K562 (cell line): ENCODE measurements around the gene ELP1. TPM values are rescaled to one million over a fixed set of nuclear protein-coding genes. Genes with fewer than 3 reads are reported as not detected.

ENCODE experiments used
- ATAC-seq: fragments of 200-7000 bp; cut with Tn5 transposase; 3 replicates; pipeline ENCODE4 v1.9.1; 2020; ENCODE audit warnings: moderate library complexity
- BruUV-seq: library from RNA; stranded (reverse); fragments of 400-500 nt; replicated peaks from 2 replicates; lab custom pipeline; 2021; lab: Mats Ljungman, UMichigan
- CTCF ChIA-PET: fragments of 300-600 bp; formaldehyde crosslinking; extraction: SDS; loops from one replicate; lab custom pipeline; 2021; ENCODE audit warnings: low intra/inter-chr PET ratio; lab: Yijun Ruan, JAX
- POLR2A ChIA-PET: fragments of 300-600, 350-650 bp; sonication (Branson Sonifier 250); formaldehyde crosslinking; extraction: SDS; loops from one replicate; lab custom pipeline; 2021; ENCODE audit warnings: antibody characterized with exemption, inconsistent platforms; lab: Yijun Ruan, JAX
- DNase-seq, 4 experiments: peaks; one replicate each; pipeline versions ENCODE4 v3.0.0 to v3.0.0-alpha.2; 2011 to 2018; ENCODE audit warnings: low spot score in 3 of 4, mixed read lengths in 3 of 4; ENCODE audit errors: extremely low read depth in 1 of 4
- FAIRE-seq: peaks from 2 replicates; lab custom pipeline; 2011; peaks lifted over from hg19 to GRCh38; lab: Jason Lieb, UNC
- H2AFZ ChIP-seq: 2 replicates; pipeline ENCODE4 v1.6.0; 2011; ENCODE audit warnings: low read depth, low read length, control low read depth, inconsistent platforms
- H3K27ac ChIP-seq: fragments of 200-600 bp; 3 replicates; pipeline ENCODE4 v1.8.0; 2011; ENCODE audit warnings: low read depth, mild to moderate bottlenecking, control low read depth, inconsistent platforms, low read length, moderate library complexity, mixed read lengths; ENCODE audit errors: extremely low read depth
- H3K27me3 ChIP-seq, 2 experiments: fragments of 300-600 bp in 1 of 2; 2 replicates in 1 of 2; 3 replicates in 1 of 2; pipeline versions ENCODE4 v1.6.0 to v1.8.0; 2011; ENCODE audit warnings: inconsistent platforms in 2 of 2, low read length in 2 of 2, mild to moderate bottlenecking in 1 of 2, mixed read lengths in 1 of 2, moderate library complexity in 1 of 2; ENCODE audit not compliant: control insufficient read depth in 2 of 2, insufficient read depth in 2 of 2
- H3K36me3 ChIP-seq: fragments of 300-600 bp; 3 replicates; pipeline ENCODE4 v1.8.0; 2011; ENCODE audit warnings: mild to moderate bottlenecking, low read length, inconsistent platforms; ENCODE audit not compliant: control insufficient read depth, insufficient read depth
- H3K4me1 ChIP-seq, 2 experiments: fragments of 200-600 bp in 1 of 2; replicated peaks in 1 of 2; 2 replicates in 1 of 2; 3 replicates in 1 of 2; pipeline versions ENCODE4 v1.5.1 to v1.8.0; 2011; ENCODE audit warnings: inconsistent platforms in 2 of 2, low read length in 2 of 2, mild to moderate bottlenecking in 1 of 2, mixed read lengths in 1 of 2, moderate library complexity in 1 of 2; ENCODE audit not compliant: control insufficient read depth in 2 of 2, insufficient read depth in 2 of 2
- H3K4me2 ChIP-seq: 2 replicates; pipeline ENCODE4 v1.6.1; 2011; ENCODE audit warnings: low read length, control low read depth, inconsistent platforms, mixed read lengths; ENCODE audit not compliant: insufficient read depth
- H3K4me3 ChIP-seq: fragments of 200-600 bp; sonication (generic), shearing (Covaris generic); 2 replicates; pipeline ENCODE4 v1.5.1; 2016; ENCODE audit warnings: control low read depth, inconsistent platforms
- H3K79me2 ChIP-seq: fragments of 200-600 bp; 3 replicates; pipeline ENCODE4 v1.8.0; 2011; ENCODE audit warnings: low read length, inconsistent platforms; ENCODE audit not compliant: control insufficient read depth, insufficient read depth
- H3K9ac ChIP-seq, 2 experiments: 2 replicates each; pipeline versions ENCODE4 v1.6.0 to v1.6.1; 2011; ENCODE audit warnings: low read depth in 2 of 2, low read length in 2 of 2, control low read depth in 1 of 2, inconsistent platforms in 1 of 2, mild to moderate bottlenecking in 1 of 2, mixed read lengths in 1 of 2; ENCODE audit not compliant: insufficient read depth in 1 of 2
- H3K9me1 ChIP-seq: one replicate; pipeline ENCODE4 v1.6.0; 2011; ENCODE audit warnings: inconsistent platforms, mild to moderate bottlenecking, low read length, moderate library complexity; ENCODE audit not compliant: control insufficient read depth, insufficient read depth
- H3K9me3 ChIP-seq: replicated peaks from 2 replicates; pipeline ENCODE4 v1.5.1; 2011; ENCODE audit warnings: low read depth, low read length, inconsistent platforms; ENCODE audit not compliant: control insufficient read depth, insufficient read depth
- H4K20me1 ChIP-seq: replicated peaks from 2 replicates; pipeline ENCODE4 v1.6.1; 2011; ENCODE audit warnings: low read length, inconsistent platforms, mixed read lengths; ENCODE audit not compliant: control insufficient read depth, insufficient read depth
- ETV5 ChIP-seq: sonication (generic); formaldehyde crosslinking; IDR thresholded peaks from 2 replicates; pipeline ENCODE4 v1.4.0; 2020; ENCODE audit warnings: low read depth, mild to moderate bottlenecking, missing genetic modification reagents
- FOSL1 ChIP-seq: fragments of 200-800 bp; sonication (Bioruptor generic); conservative IDR thresholded peaks from 2 replicates; pipeline ENCODE4 v1.6.1; 2016; ENCODE audit warnings: missing genetic modification characterization, missing compliant biosample characterization
- KAT8 ChIP-seq: fragments of 450-650 bp; IDR thresholded peaks from 2 replicates; pipeline ENCODE4 v1.6.1; 2016; ENCODE audit warnings: low read depth, mild to moderate bottlenecking
- NRF1 ChIP-seq, 2 experiments: fragments of 450-650 bp; IDR thresholded peaks in 1 of 2; conservative IDR thresholded peaks in 1 of 2; 2 replicates each; pipeline ENCODE4 v1.6.1; 2014; ENCODE audit warnings: mild to moderate bottlenecking in 2 of 2
- SETDB1 ChIP-seq: IDR thresholded peaks from one replicate; pipeline ENCODE4 v1.6.1; 2012; ENCODE audit warnings: low read length, control low read depth, inconsistent platforms
- ZNF175 ChIP-seq: fragments of 200-800 bp; sonication (Bioruptor generic); IDR thresholded peaks from 2 replicates; pipeline ENCODE4 v1.6.1; 2016; ENCODE audit warnings: low read depth, mild to moderate bottlenecking, missing genetic modification characterization, missing compliant biosample characterization
- WGBS: fragments of 100-300 bp; shearing (Covaris generic); methylation state at CpG from one replicate; pipeline ENCODE4 v1.1.6; 2016; ENCODE audit warnings: low coverage, mixed read lengths; ENCODE audit not compliant: insufficient coverage; ENCODE audit errors: missing lambda C conversion rate; 5-methylcytosine and 5-hydroxymethylcytosine counted together
- in situ Hi-C: fragments of 300-500 bp; cut with MboI; formaldehyde crosslinking; loops from 4 replicates; pipeline ENCODE4 v1.15.0; 2018; ENCODE audit warnings: inconsistent platforms, mixed read lengths
- intact Hi-C: fragments of 100-400 bp; cut with micrococcal nuclease; formaldehyde crosslinking; loops from 2 replicates; pipeline ENCODE4 v1.14.2; 2022
- polyA plus RNA-seq, 8 experiments: library from polyadenylated mRNA; depleted of rRNA in 4 of 8; stranded (reverse) in 5 of 8; unstranded in 3 of 8; fragments of >200 nt; fragmentation: Nextera tagmentation in 2 of 8; fragmentation: Illumina TruSeq in 1 of 8; extraction: Ambion mirVana in 2 of 8; extraction: Trizol in 1 of 8; gene quantifications; 2 replicates each; pipeline versions ENCODE4 v1.2.1 to v1.2.3, GENCODE V29; 2011 to 2014; ENCODE audit warnings: inconsistent platforms in 1 of 8, missing spikeins in 1 of 8
- total RNA-seq, 7 experiments: library from RNA; depleted of rRNA in 6 of 7; stranded (reverse); fragments of >200 nt in 6 of 7; fragmentation: Illumina TruSeq in 2 of 7; extraction: Trizol in 2 of 7; gene quantifications; 2 replicates each; pipeline versions ENCODE4 v1.2.1 to v1.2.3, GENCODE V29; 2011 to 2021; ENCODE audit warnings: low replicate concordance in 1 of 7

ELP1 gene
- total and polyA plus RNA-seq, 9 of the 15 experiments (the other 6 are each of a cell fraction or from before 2014, with no cell fraction given): 17.0 to 48.6 (median 39.7) TPM

- H4K20me1 ChIP-seq: no peaks in the 10 kb centered on the region; the same call in 1 of the 2 replicates
- FAIRE-seq (no peak), ATAC-seq (peak; percentile 17), DNase-seq (no peak)
- POLR2A ChIA-PET: interaction anchor here (0.8 to 1.5 kb wide), 5 partner anchors 11 to 47 kb away, joined by 3 to 6 read pairs (median 3); no protein-coding TSS in a partner anchor
- CTCF ChIA-PET: interaction anchor here (0.7 kb wide), 1 partner anchor 224 kb away, joined by 4 read pairs; no protein-coding TSS in a partner anchor
- intact Hi-C loops: loop anchor here (10.0 kb wide), 1 partner anchor 370 kb away; no protein-coding TSS in a partner anchor
- 28% methylated on average over 47 of the region's 59 CpGs for WGBS
- no peak overlapping the region for H3K4me3 ChIP-seq
- no peak for TF ChIP-seq SETDB1
- TF ChIP-seq KAT8: no peak
- no peak for TF ChIP-seq ZNF175 (CRISPR knock-in tag)
- no peak for TF ChIP-seq NRF1 (conservative IDR thresholded peaks at IDR 0.05 in 1 of 2, IDR thresholded peaks at IDR 0.05 in 1 of 2)
- TF ChIP-seq FOSL1 (tag): no peak
- no peak for TF ChIP-seq ETV5 (CRISPR knock-in tag)
- H3K79me2 ChIP-seq: no peaks in the 10 kb centered on the region
- no peaks in the 10 kb centered on the region for H3K36me3 ChIP-seq
- no peaks in the 10 kb centered on the region for H3K9me3 ChIP-seq
- in situ Hi-C loops: no loop called here
- no peaks in the 10 kb centered on the region for H3K9me1 ChIP-seq
- no TSS peak for BruUV-seq
- no peak overlapping the region for H3K27ac ChIP-seq
- peaks cover 0 to 15% of the 10 kb centered on the region in 2 experiments; a peak in 1 of 5 replicates for H3K4me1 ChIP-seq
- H3K9ac ChIP-seq: no peak overlapping the region
- no peak overlapping the region for H3K4me2 ChIP-seq
- peaks cover 40 to 45% of the 10 kb centered on the region in 2 experiments for H3K27me3 ChIP-seq
- no peak overlapping the region for H2AFZ ChIP-seq
These were observed 79.0 kb downstream of the ELP1 start for GRCh38 chr9:108854641-108855528.
